Activated CD4-positive, alpha-beta T cell treated with anti-CD3 and anti-CD28 coated beads for 36 hours (primary cell): Measurements from ENCODE around the gene CSH1. TPM values are rescaled to one million over a fixed set of nuclear protein-coding genes. Genes with fewer than 3 reads are reported as not detected.
"Not testable (repeated sequence)": the region's sequence is repeated elsewhere in the genome, so short reads cannot be mapped to it uniquely, and the experiment has no call there.

Experiments used
- ATAC-seq: fragments of 200-7000 bp; cut with Tn5 transposase; one replicate; pipeline ENCODE4 v1.10.0; 2021; ENCODE audit warnings: mild to moderate bottlenecking, moderate library complexity
- CTCF ChIA-PET: fragments of 350-600 bp; sonication (Branson Sonifier 250); formaldehyde crosslinking; loops from one replicate; lab custom pipeline; 2021; ENCODE audit warnings: antibody characterized with exemption; lab: Charles Lee
- POLR2A ChIA-PET: fragments of 350-600 bp; sonication (Branson Sonifier 250); formaldehyde crosslinking; loops from one replicate; lab custom pipeline; 2021; ENCODE audit warnings: antibody characterized with exemption, inconsistent platforms; lab: Charles Lee
- DNase-seq: peaks from one replicate; pipeline ENCODE4 v3.0.0-alpha.2; 2020
- H3K27ac Mint-ChIP-seq: one replicate; pipeline ENCODE4 v1.8.0; 2021; ENCODE audit warnings: mixed read lengths
- H3K27me3 Mint-ChIP-seq: one replicate; pipeline ENCODE4 v1.8.0; 2021; ENCODE audit warnings: mixed read lengths
- H3K36me3 Mint-ChIP-seq: one replicate; pipeline ENCODE4 v1.8.0; 2021; ENCODE audit warnings: low read depth, mixed read lengths
- H3K4me1 Mint-ChIP-seq: one replicate; pipeline ENCODE4 v1.8.0; 2021; ENCODE audit warnings: mixed read lengths
- H3K4me3 Mint-ChIP-seq: one replicate; pipeline ENCODE4 v1.8.0; 2021; ENCODE audit warnings: mild to moderate bottlenecking, moderate library complexity, mixed read lengths
- H3K9me3 Mint-ChIP-seq: one replicate; pipeline ENCODE4 v1.8.0; 2021; ENCODE audit warnings: low read depth, mixed read lengths
- intact Hi-C, 2 experiments: fragments of 100-400 bp; cut with DNase I in 1 of 2; cut with micrococcal nuclease in 1 of 2; formaldehyde crosslinking; loops; one replicate each; pipeline versions ENCODE4 v1.14.2 to v1.15.1; 2022 to 2024; cut with DNase I, micrococcal nuclease
- total RNA-seq, 2 experiments: library from RNA; stranded (reverse); gene quantifications; one replicate each; pipeline ENCODE4 v1.2.3, GENCODE V29; 2021

CSH1 gene
- total RNA-seq, 2 experiments from 2014 or later: not detected

DNA sequence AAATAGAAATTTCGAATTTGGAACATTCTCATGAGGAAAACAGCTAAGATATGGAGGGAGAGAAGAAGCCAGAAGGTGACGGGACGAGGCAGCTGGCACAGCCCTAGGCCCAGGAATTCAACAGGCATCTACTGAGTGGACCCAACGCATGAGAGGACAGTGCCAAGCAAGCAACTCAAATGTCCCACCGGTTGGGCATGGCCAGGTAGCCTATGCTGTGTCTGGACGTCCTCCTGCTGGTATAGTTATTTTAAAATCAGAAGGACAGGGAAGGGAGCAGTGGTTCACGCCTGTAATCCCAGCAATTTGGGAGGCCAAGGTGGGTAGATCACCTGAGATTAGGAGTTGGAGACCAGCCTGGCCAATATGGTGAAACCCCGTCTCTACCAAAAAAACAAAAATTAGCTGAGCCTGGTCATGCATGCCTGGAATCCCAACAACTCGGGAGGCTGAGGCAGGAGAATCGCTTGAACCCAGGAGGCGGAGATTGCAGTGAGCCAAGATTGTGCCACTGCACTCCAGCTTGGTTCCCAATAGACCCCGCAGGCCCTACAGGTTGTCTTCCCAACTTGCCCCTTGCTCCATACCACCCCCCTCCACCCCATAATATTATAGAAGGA is 20.3 kb upstream of the CSH1 start:
- Mint-ChIP-seq H3K9me3 (no peaks in the 10 kb centered on the region), H3K4me1 (peaks cover 6% of the 10 kb centered on the region), H3K27me3 (no peaks in the 10 kb centered on the region), H3K4me3 (no peak overlapping the region), H3K36me3 (no peaks in the 10 kb centered on the region), H3K27ac (no peak overlapping the region)
- intact Hi-C loops: loop anchor here in 1 of 2 experiments (10.0 kb wide), 1 partner anchor 368 kb away; no protein-coding TSS in a partner anchor
- CTCF ChIA-PET: interaction anchor here (1.2 to 2.2 kb wide), 4 partner anchors 11 to 229 kb away, joined by 3 to 8 read pairs (median 3); no protein-coding TSS in a partner anchor
- DNase-seq: no peak
- POLR2A ChIA-PET: no interaction called here
- ATAC-seq: no peak

DNA sequence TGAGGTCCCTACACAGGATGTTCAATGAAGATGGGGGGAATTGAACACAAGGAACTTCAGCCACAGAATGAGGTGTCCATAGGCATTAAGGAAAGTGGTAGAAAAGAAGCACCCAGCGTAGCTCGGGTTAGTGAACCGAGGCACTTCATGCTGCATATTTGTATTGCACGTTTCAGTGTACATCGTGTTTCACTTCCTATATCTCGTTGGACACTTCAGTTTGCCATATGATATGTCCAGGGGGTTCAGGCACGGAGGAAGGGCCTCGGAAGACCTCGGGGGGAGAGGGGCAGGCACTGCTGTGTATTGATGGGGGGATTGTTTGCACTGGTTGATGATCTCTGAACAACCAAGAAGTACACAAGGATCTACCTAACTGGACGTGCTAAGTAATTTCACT is 19.4 kb upstream of the CSH1 start:
- ATAC-seq: not testable (repeated sequence)

DNA sequence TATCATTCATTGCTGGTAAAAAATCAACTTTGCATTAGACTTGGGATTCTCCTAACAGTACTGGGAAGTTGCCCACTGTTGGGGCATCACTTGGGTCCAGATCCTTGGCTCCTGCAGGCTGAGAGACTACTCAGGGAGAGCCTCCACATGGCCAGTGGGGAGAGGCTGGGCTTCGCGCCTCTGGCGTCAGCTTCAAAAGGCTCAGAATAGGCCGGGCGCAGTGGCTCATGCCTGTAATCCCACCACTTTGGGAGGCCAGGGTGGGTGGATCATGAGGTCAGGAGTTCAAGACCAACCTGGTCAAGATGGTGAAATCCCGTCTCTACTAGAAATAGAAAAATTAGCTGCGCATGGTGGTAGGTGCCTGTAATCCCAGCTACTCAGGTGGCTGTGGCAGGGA is 18.1 kb upstream of the CSH1 start:
- POLR2A ChIA-PET: no interaction called here
- H3K9me3 Mint-ChIP-seq: no peaks in the 10 kb centered on the region
- ATAC-seq: no peak
- CTCF ChIA-PET: interaction anchor here (2.2 to 2.5 kb wide), 2 partner anchors 32 to 219 kb away, joined by 8 to 11 read pairs; no protein-coding TSS in a partner anchor
- peaks cover 3% of the 10 kb centered on the region for H3K4me1 Mint-ChIP-seq
- intact Hi-C loops: loop anchor here in 1 of 2 experiments (10.0 kb wide), 1 partner anchor 370 kb away; no protein-coding TSS in a partner anchor
- no peaks in the 10 kb centered on the region for H3K36me3 Mint-ChIP-seq
- H3K27ac Mint-ChIP-seq: no peak overlapping the region
- no peak for DNase-seq
- H3K27me3 Mint-ChIP-seq: no peaks in the 10 kb centered on the region
- H3K4me3 Mint-ChIP-seq: no peak overlapping the region

More for the DNA sequence above, 19.4 kb upstream of the CSH1 start:
- H3K36me3 Mint-ChIP-seq, H3K4me1 Mint-ChIP-seq, H3K27me3 Mint-ChIP-seq, DNase-seq, H3K27ac Mint-ChIP-seq, H3K4me3 Mint-ChIP-seq, POLR2A ChIA-PET, H3K9me3 Mint-ChIP-seq: not testable (repeated sequence)
- intact Hi-C loops: loop anchor here in 1 of 2 experiments (10.0 kb wide), 1 partner anchor 369 kb away; no protein-coding TSS in a partner anchor
- CTCF ChIA-PET: interaction anchor here (0.6 to 2.2 kb wide), 3 partner anchors 110 to 220 kb away, joined by 3 to 8 read pairs (median 6); no protein-coding TSS in a partner anchor

DNA sequence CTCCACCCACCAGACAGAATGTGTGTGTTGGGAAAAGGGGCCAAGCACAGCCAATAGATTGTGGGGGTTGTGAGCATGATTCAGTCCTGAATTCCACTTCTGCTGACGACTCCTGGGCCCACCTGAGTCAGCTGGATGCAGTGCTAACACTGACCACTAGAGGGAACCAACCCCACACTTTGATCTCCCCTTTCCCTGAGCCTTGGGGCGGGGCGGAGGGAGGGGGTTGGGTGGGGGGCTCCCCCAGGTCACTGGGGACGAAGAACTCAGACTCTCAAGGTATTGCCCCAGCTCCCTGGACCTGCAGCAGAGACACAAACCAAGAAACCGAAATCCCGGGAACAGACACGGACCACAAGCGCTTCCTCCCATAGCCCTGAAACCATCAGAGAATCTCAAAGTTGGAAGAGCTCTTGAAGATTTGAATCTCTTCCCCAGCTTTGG is 15.3 kb upstream of the CSH1 start:
- no peak overlapping the region for H3K4me3 Mint-ChIP-seq
- H3K27me3 Mint-ChIP-seq: no peaks in the 10 kb centered on the region
- DNase-seq (peak; percentile 80), ATAC-seq (peak; percentile 78)
- CTCF ChIA-PET: interaction anchor here (0.6 to 2.4 kb wide), 22 partner anchors 8 to 738 kb away, joined by 3 to 9 read pairs (median 4); partner anchors contain the start of genes ICAM2 and PRR29
- intact Hi-C loops: loop anchor here (2.0 to 10.0 kb wide), 3 partner anchors 221 to 373 kb away; no protein-coding TSS in a partner anchor
- no peak overlapping the region for H3K27ac Mint-ChIP-seq
- no peaks in the 10 kb centered on the region for H3K9me3 Mint-ChIP-seq
- POLR2A ChIA-PET: no interaction called here
- no peaks in the 10 kb centered on the region for H3K36me3 Mint-ChIP-seq
- H3K4me1 Mint-ChIP-seq: no peaks in the 10 kb centered on the region

DNA sequence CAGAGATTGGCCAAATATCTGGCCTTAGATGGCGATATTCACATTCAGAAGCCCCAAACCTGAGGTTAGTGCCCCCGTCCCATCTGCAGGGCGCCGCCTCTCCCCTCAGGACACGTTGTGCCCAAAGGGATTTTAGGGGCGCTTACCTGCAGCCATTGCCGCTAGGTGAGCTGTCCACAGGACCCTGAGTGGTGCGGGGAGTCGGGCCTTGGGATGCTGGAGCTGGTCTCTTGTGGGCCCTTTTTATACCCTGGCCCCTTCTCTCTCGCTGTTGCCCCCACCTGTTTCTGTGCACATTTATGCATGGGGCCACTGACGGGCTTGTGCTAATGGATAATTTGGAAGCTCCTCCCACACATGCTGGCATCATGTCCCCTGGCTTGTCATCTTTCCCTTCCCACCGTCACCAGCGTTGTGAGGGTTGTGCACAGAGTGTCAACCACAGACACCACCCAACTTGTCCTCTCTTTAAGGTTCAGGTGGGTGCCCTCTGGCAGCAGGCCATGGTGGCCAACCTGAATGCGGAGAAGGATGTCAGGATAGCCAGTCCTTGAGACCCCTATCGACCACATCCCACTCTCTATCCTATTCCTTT is 14.8 kb upstream of the CSH1 start, which contains the start of gene CSHL1:
CSHL1 (minus strand) TSS at position 218 of the 595 bp plus-strand sequence; CDS start at position 156, 62 bp downstream.
- ChIA-PET CTCF (interaction anchor here (0.7 to 2.4 kb wide), 21 partner anchors 8 to 371 kb away, joined by 3 to 7 read pairs (median 4); partner anchors contain the start of gene ICAM2), POLR2A (no interaction called here)
- Mint-ChIP-seq H3K27me3 (no peaks in the 10 kb centered on the region), H3K36me3 (no peaks in the 10 kb centered on the region), H3K4me1 (no peaks in the 10 kb centered on the region), H3K27ac (no peak within 1 kb of the TSS), H3K9me3 (no peaks in the 10 kb centered on the region), H3K4me3 (no peak within 1 kb of the TSS)
- intact Hi-C loops: loop anchor here (2.0 to 10.0 kb wide), 3 partner anchors 222 to 374 kb away; no protein-coding TSS in a partner anchor
- no peak for ATAC-seq
- no peak for DNase-seq

DNA sequence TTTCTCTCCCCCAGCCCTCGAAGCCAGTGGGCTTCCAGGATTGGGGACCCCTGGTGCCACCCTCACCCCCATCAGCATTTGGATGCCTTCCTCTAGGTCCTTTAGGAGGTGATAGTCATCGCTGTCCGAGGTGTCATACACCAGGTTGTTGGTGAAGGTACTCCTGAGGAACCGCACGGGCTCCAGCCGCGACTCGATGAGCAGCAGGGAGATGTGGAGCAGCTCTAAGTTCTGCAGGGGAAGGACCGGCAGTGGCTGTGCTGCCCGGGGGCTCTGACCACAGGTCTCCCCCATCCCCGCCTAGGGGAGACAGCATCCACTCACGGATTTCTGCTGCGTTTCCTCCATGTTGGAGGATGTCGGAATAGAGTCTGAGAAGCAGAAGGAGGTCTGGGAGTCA is 13.7 kb upstream of the CSH1 start:
- no peak for DNase-seq
- H3K4me1 Mint-ChIP-seq: no peaks in the 10 kb centered on the region
- no peak overlapping the region for H3K4me3 Mint-ChIP-seq
- no peak overlapping the region for H3K27ac Mint-ChIP-seq
- intact Hi-C loops: loop anchor here (2.0 to 10.0 kb wide), 3 partner anchors 223 to 375 kb away; no protein-coding TSS in a partner anchor
- POLR2A ChIA-PET: no interaction called here
- H3K36me3 Mint-ChIP-seq: no peaks in the 10 kb centered on the region
- no peaks in the 10 kb centered on the region for H3K9me3 Mint-ChIP-seq
- CTCF ChIA-PET: interaction anchor here (0.7 to 2.2 kb wide), 5 partner anchors 24 to 308 kb away, joined by 3 to 5 read pairs (median 3); no protein-coding TSS in a partner anchor
- no peaks in the 10 kb centered on the region for H3K27me3 Mint-ChIP-seq
- ATAC-seq: no peak

DNA sequence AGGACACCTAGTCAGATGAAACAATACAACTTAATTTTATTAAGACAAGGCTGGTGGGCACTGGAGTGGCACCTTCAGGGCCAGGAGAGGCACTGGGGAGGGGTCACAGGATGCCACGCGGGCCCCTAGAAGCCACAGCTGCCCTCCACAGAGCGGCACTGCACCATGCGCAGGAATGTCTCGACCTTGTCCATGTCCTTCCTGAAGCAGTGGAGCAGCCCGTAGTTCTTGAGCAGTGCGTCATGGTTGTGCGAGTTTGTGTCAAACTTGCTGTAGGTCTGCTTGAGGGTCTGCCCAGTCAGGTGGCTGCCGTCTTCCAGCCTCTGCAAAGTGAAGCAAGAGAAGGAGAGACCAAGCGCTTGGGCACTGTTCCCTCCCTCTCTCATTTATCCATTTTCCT is 13.2 kb upstream of the CSH1 start:
- CTCF ChIA-PET: interaction anchor here (1.2 kb wide), 1 partner anchor 117 kb away, joined by 3 read pairs; no protein-coding TSS in a partner anchor
- H3K9me3 Mint-ChIP-seq, H3K4me3 Mint-ChIP-seq, H3K27me3 Mint-ChIP-seq, H3K4me1 Mint-ChIP-seq, H3K27ac Mint-ChIP-seq, POLR2A ChIA-PET, DNase-seq, H3K36me3 Mint-ChIP-seq, intact Hi-C loops, ATAC-seq: not testable (repeated sequence)

DNA sequence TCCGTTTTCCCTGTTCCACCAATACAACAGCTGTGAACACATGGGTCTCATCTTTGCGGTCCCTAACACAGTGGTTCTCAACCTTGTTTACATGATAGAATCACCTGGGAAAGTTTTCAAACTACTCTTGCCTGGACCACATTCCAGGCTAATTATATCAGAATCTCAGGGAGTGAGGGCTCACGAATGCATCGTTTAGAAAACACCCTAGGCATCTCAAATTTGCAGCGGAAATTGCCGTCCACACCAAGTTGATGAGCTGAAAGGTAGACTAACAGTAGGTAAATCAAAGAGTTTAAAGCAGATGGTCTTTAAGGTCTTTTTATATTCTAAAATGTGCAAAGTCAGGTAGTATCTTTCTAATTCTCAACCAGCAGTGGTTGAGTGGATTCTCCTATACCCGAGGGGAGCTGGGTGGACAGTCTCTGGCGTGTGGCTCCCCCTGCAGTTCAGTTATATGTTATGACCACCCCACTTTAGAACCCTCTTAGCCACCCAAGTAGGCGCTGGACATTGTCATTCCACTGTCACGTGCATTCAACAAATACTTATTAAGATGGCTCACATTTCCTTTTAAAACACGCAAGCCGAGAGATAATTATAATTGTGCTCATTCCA is 10.9 kb upstream of the CSH1 start:
- H3K9me3 Mint-ChIP-seq, H3K27ac Mint-ChIP-seq, H3K4me1 Mint-ChIP-seq, H3K4me3 Mint-ChIP-seq, H3K36me3 Mint-ChIP-seq, intact Hi-C loops, H3K27me3 Mint-ChIP-seq, POLR2A ChIA-PET: not testable (repeated sequence)
- ATAC-seq: peak; percentile 58
- DNase-seq: peak; percentile 56
- CTCF ChIA-PET: interaction anchor here (0.9 to 1.9 kb wide), 10 partner anchors 9 to 375 kb away, joined by 3 to 6 read pairs (median 4); partner anchors contain the start of gene GH1

DNA sequence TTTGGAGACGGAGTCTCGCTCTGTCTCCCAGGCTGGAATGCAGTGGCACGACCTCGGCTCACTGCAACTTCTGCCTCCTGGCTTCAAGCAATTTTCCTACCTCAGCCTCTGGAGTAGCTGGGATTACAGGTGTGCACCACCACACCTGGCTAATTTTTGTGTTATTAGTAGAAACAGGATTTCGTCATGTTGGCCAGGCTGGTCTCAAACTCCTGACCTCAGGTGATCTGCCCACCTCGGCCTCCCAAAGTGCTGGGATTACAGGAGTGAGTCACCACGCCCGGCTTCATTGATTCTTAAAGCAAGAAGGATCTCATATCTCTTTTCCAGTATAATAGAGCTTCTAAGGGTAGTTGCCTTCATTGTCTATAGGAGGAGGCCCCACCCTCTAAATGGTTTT is 8.4 kb upstream of the CSH1 start:
- CTCF ChIA-PET: interaction anchor here (0.6 to 2.3 kb wide), 6 partner anchors 14 to 341 kb away, joined by 3 to 8 read pairs (median 3); partner anchors contain the start of gene GH1

DNA sequence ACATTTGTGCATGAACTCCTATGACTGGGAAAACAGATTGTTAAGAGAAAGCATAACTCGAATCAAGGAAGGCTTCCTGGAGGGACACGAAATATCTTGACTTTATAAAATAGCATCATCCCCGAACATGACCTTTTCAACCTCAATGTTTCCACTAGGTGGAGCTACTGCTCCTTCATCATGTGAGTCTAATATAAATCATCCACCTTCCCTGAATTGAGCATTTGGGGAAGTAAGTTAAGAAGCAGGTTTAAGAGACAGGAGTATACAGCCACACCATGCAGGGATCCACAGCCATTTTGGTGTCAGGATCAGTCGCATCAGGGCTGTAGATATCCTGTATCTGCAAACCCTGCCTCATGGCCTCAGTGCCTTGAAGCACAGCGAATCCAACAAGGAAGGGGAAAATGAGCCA is 7.4 kb upstream of the CSH1 start:
- H3K9me3 Mint-ChIP-seq, H3K36me3 Mint-ChIP-seq, H3K27ac Mint-ChIP-seq, intact Hi-C loops, H3K4me3 Mint-ChIP-seq, H3K27me3 Mint-ChIP-seq, POLR2A ChIA-PET: not testable (repeated sequence)
- ATAC-seq (peak; percentile 71), DNase-seq (peak; percentile 27)
- H3K4me1 Mint-ChIP-seq: peaks cover 15% of the 10 kb centered on the region
- CTCF ChIA-PET: interaction anchor here (0.6 to 3.8 kb wide), 11 partner anchors 8 to 404 kb away, joined by 3 to 10 read pairs (median 4); partner anchors contain the start of gene GH1

More for the DNA sequence above, 8.4 kb upstream of the CSH1 start:
- H3K36me3 Mint-ChIP-seq, H3K4me3 Mint-ChIP-seq, ATAC-seq, H3K27me3 Mint-ChIP-seq, H3K9me3 Mint-ChIP-seq, DNase-seq, intact Hi-C loops, H3K27ac Mint-ChIP-seq, POLR2A ChIA-PET, H3K4me1 Mint-ChIP-seq: not testable (repeated sequence)

DNA sequence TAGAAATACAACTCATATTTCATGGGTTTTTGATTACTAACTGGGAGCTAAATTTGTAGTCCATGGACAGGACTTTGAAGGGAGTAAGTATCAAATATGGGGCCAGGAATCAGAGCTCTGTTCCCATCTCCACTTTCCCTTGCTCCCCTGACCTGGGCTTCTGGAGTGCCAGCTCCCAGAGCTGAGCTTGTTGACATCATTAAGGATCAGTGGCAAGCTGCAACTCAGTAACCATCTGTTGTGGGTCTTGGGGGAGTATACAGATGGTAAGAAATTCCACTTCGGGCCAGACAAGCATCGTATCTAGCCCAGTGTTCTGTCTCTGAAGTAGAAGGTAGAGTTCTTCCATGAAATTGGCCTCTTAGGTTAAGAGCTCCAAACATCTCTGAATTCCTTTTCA is 5.6 kb upstream of the CSH1 start:
- intact Hi-C loops, DNase-seq, H3K36me3 Mint-ChIP-seq, ATAC-seq, H3K27me3 Mint-ChIP-seq, H3K27ac Mint-ChIP-seq, H3K4me3 Mint-ChIP-seq, POLR2A ChIA-PET, H3K9me3 Mint-ChIP-seq: not testable (repeated sequence)
- H3K4me1 Mint-ChIP-seq: peaks cover 18% of the 10 kb centered on the region
- CTCF ChIA-PET: interaction anchor here (0.6 to 3.8 kb wide), 15 partner anchors 12 to 357 kb away, joined by 3 to 11 read pairs (median 4); partner anchors contain the start of gene CD79B
